NCI-H1105 treated with DMSO at 0.1 percent for 48 hours (cell line): ENCODE results near the gene CDR2.
"Not testable (repeated sequence)": the region's sequence is repeated elsewhere in the genome, so short reads cannot be mapped to it uniquely, and the experiment has no call there.

ENCODE experiments used
- DNase-seq: peaks from one replicate; lab custom pipeline; 2025; lab: John Stamatoyannopoulos, UW

CDR2 gene

DNA sequence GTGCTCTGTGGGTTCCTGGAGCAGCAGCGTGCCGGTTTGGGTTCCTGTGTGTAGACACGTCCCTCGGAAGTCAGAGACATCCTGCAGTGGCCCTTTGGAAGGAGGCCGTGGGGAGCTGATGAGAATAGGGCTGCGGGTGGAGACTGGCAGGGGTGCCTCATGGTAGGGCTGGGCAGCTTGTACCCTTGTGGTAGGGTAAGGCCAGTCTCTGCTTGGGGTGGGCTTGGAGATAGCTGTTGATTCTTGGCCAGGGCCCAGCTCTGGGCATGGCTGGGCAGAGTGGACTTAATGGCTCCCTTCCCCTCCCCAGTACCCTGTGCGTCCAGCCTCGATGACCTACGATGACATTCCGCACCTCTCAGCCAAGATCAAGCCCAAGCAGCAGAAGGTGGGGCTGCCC is 66.6 kb downstream of the CDR2 start:
- no peak for DNase-seq

DNA sequence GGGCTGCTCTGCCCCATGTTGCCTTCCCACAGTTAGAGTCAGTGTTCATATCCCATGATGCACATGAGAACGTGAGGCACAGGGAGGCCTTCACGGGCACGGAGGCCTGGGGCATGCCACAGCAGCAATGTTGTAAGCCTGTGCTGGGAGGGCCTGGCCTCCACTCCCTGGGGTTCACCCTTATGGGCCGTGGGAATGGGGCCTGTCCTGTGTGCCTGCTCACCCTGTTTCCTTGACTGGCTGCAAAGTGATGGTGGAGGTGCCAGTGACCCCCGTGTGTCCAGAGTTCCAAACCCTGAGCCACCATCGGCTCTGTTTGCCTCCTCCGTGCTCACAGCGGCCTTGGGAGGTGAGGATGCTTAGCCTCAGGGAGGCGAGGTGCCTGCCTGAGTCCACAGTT is 67.6 kb downstream of the CDR2 start:
- DNase-seq = no peak

DNA sequence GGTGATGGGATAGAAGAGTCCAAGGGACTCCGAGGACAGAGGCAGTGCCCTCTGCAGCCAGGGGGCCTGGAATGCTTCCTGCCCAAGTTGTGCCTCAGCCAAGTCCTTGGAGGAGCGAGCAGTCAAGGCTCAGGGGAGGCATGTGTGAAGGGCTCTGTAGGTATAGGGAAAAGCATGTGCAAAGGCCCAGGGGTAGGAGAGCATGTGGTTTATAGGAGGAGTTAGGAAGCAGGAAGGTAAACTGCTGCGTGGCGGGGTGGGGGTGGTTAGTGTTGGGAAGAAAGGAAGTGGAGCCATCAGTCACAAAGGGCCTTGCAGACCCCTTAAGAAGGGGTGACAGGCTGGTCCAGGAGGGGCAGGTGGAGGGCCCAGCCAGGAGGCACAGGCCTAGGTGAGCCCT is 70.0 kb downstream of the CDR2 start:
- no peak for DNase-seq

DNA sequence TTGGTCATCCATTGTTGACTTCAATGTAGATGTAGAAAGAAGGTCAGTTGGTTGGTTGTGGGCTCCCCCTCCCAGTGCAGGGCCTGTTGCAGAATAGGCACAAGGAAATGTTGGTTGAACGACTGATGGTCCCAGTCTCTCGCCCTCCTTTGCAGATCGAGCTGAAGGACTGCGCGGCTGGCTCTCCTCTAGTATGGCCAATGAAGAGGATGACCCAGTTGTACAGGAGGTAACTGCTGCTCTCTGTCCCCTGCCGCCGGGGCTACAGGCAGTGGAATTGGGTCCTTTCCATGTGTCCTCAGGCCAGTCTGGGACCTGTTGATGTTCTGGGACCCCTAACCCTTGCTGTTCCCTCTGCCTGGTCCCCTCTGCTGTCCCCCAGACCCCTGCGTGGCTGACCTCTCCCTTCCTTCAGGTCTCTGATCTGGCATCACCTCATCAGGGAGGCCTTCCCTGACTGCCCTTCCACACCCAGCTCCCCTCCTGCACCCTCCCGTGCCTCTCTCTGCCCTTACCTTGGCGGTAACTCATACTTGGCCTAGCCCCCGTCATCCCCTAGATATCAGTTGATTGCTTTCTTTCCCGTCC is 71.5 kb downstream of the CDR2 start:
- no peak for DNase-seq

DNA sequence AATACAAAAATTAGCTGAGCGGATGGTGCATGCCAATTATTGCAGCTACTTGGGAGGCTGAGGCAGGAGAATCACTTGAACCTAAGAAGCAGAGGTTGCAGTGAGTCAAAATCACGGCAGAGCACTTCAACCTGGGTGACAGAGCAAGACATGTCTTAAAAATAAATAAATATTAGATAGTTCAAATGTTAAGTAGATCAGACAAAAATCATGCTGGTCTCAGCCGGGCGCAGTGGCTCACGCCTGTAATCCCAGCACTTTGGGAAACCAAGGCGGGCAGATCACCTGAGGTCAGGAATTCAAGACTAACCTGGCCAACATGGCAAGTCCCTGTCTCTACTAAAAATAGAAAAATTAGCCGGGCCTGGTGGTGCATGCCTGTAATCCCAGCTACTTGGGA is 73.0 kb downstream of the CDR2 start:
- not testable (repeated sequence) for DNase-seq

DNA sequence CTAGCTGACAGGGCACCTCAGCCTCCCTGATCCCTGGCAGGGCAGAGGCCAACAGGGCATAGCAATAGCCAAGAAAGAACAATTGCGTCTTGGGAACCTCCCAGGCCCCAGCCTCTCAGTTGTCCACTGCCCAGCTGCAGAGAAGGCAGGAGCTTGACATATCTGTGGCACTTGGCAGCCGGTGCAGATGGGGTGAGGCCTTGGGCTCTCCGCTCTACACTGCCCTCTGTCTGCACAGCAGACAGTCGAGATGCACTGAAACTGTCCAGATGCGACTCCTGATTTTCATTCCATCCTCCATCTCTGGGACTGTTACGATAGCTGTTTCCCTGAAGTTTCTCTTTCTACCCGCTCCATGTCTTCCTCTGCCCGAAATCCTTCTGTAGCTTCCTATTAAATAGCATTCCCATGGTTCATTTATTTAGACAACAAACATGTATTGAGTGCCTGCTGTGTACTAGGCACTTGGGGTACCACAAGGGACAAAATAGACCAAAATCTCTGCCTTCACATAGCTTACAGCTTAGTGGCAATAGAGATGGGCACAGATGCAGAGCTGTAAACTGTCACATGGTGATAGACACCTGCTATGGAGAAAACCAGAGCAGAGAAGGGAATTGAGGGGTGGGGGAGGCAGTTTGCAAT is 73.9 kb downstream of the CDR2 start:
- no peak for DNase-seq

DNA sequence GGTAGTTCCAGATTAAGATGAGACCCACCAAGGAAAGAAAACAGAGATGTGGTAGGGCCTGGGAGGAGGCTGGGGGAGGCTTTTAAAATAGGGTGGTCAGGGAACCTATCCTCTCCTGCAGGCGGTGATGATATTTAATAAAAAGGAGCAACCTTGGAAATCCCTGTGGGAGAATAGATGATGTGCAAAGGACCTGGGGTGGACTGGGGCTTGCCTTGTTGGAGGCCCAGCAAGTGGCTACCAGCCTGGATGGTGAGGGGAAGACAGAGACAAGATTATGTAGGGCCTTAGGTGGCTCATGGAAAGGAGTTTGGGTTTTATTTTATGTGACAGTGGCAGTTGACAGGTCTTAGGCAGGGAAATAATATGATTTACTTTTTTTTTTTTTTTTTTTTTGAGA is 75.4 kb downstream of the CDR2 start:
- no peak for DNase-seq

DNA sequence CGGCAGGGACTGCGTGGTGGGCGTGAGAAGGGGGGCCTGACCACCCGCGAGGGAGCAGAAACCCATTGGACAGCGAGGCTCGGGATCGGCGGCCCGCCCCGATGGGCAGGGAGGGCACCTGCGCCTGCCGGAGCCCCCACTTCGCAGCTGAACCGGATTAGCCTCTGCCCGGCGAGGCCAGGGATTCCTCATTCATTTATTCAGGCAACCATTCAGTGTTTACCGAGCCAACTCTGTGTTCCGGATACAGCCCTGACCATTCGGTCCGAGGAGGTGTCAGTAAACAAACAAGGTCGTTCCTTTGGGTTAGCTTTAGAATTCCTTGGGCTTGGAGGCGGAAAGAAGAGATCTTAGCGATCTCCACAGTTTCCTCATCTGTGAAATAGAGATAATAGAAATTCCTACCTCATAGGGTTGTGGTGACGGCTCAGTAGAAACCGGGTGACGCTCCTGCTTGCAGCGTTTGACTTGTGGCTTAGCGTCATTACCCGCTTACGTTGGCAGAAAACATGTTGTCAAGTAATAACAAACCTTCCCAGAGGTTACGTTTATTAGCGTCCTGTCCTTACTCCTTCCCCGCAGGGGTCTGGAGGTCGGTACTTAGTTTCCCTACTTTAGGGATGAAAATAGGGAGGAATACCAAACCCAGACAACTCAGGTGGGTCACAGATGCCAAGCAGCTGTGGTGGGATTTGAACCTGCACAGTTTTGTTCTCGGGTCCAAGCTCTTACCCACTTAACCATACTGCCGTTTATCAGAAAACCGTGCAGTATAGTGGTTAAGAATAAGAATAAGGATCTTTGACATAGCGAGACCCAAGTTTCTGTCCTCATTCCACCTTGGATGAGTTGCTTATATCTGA is 76.3 kb downstream of the CDR2 start:
- peak; percentile 77 for DNase-seq

DNA sequence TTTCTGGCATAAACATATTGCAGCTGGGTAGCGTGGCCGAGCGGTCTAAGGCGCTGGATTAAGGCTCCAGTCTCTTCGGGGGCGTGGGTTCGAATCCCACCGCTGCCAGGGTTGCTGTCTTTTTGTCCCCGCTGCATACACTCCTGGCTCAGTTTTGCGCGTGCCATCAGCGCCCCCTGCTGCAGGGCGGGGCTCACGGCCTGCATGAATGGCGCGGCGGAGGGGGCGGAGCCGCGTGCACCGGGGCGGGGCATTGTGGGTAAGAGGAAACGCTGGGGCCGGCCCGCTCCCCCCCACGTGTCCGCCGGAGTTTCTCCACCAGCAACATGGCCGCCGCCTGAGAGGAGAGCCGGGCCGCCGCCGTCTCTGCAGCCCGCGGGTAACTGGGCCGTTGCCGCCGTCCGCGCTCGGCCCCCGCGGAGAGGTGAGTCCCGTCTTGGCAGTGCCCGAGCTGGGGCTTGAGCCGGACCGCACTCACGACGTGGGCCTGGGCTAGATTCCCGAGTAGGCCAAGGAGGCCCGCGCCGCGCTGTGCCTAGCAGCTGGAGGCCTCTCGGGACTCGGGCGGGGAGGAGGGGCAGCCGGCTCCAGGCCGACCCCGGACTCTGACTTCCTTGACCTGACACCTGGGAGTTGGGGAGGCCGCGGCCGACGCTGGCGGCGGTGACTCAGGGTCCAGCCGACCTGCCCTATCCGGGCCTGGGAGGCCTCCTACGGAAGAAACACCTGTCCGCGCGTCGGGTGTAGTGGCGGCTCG is 77.1 kb downstream of the CDR2 start, which contains the start of gene POLR3E:
Gene POLR3E (plus strand): TSS at position 296 of the 757 bp plus-strand sequence. CDS start 5,560 bp downstream, outside the sequence.
- DNase-seq = peak; percentile 82

DNA sequence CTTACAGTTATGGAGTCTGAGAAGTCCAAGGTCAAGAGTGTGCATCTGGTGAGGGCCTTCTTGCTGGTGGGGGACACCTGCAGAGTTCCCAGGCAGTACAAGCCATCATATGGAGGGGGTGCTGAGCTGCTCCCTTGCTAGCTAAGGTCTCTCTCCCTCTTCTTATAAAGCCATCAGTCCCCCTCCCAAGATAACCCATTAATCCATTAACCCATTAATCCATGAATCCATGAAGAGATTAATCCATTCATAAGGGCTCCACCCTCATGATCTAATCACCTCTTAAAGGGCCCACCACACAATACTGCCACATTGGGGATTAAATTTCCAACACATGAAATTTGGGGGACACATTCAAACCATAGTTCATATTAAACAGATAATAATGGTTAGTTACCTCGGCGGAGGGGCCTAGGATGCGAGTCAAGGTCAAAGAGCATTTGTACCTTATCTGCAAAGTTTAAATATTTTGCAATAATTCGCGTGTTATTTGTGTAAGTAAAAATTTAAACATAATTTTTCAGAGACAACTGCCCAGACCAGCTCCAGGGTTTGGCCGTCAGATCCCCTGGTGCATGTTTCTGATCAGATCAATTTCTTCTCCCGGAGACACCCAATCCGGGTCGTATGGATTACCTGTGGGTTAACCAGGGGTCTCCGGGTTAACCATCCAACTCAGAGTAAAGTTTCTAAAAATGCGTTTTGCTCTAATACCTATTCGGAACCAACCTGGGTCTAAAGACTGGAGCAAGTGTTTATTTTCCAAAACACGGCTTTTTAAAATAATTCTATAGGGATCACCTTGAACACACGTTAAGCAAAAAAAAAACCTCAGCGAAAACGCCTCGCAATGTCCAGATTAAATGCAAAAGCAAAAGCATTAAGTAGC is 78.0 kb downstream of the CDR2 start:
- DNase-seq = no peak
